ENCODE data around the gene R3HDM1.
"Not testable (repeated sequence)": the region's sequence is repeated elsewhere in the genome, so short reads cannot be mapped to it uniquely, and the experiment has no call there.

R3HDM1 gene

GRCh38 chr2:135689679-135690078 lies 158.4 kb downstream of the R3HDM1 start:
- Histone ChIP-seq H3K36me3 (ENCODE audit: low read depth) (peaks cover 12% of the 10 kb centered on the region), H3K27me3 (ENCODE audit: insufficient read depth, poor library complexity, severe bottlenecking) (no peaks in the 10 kb centered on the region), H3K27ac (ENCODE audit: poor library complexity, severe bottlenecking) (no peak overlapping the region), H3K4me3 (ENCODE audit: severe bottlenecking) (no peak overlapping the region), H3K4me1 (ENCODE audit: insufficient read depth, poor library complexity, severe bottlenecking) (peaks cover 5% of the 10 kb centered on the region), H3K9me3 (ENCODE audit: severe bottlenecking) (no peaks in the 10 kb centered on the region)
- ATAC-seq (ENCODE audit: low read depth) (no peak), DNase-seq (ENCODE audit: low spot score) (no peak)
- no peak for TF ChIP-seq CTCF (IDR thresholded peaks at IDR 0.05; ENCODE audit: poor library complexity, severe bottlenecking)

- Histone ChIP-seq H3K27ac (ENCODE audit: poor library complexity, severe bottlenecking) (no peak overlapping the region), H3K36me3 (ENCODE audit: low read depth) (peaks cover 16% of the 10 kb centered on the region), H3K4me1 (ENCODE audit: insufficient read depth, poor library complexity, severe bottlenecking) (no peaks in the 10 kb centered on the region), H3K27me3 (ENCODE audit: insufficient read depth, poor library complexity, severe bottlenecking) (no peaks in the 10 kb centered on the region), H3K9me3 (ENCODE audit: severe bottlenecking) (no peaks in the 10 kb centered on the region), H3K4me3 (ENCODE audit: severe bottlenecking) (no peak overlapping the region)
- no peak for ATAC-seq (ENCODE audit: low read depth)
- no peak for DNase-seq (ENCODE audit: low spot score)
- no peak for TF ChIP-seq CTCF (IDR thresholded peaks at IDR 0.05; ENCODE audit: poor library complexity, severe bottlenecking)
Measured at GRCh38 chr2:135694711-135695110, 163.4 kb downstream of the R3HDM1 start.

GRCh38 chr2:135698838-135699237 lies 167.6 kb downstream of the R3HDM1 start:
- Histone ChIP-seq H3K36me3 (ENCODE audit: low read depth) (peaks cover 16% of the 10 kb centered on the region), H3K4me1 (ENCODE audit: insufficient read depth, poor library complexity, severe bottlenecking) (no peaks in the 10 kb centered on the region), H3K9me3 (ENCODE audit: severe bottlenecking) (no peaks in the 10 kb centered on the region), H3K27me3 (ENCODE audit: insufficient read depth, poor library complexity, severe bottlenecking) (no peaks in the 10 kb centered on the region), H3K4me3 (ENCODE audit: severe bottlenecking) (no peak overlapping the region), H3K27ac (ENCODE audit: poor library complexity, severe bottlenecking) (no peak overlapping the region)
- no peak for ATAC-seq (ENCODE audit: low read depth)
- TF ChIP-seq CTCF (IDR thresholded peaks at IDR 0.05; ENCODE audit: poor library complexity, severe bottlenecking) = no peak
- DNase-seq (ENCODE audit: low spot score) = no peak

DNA sequence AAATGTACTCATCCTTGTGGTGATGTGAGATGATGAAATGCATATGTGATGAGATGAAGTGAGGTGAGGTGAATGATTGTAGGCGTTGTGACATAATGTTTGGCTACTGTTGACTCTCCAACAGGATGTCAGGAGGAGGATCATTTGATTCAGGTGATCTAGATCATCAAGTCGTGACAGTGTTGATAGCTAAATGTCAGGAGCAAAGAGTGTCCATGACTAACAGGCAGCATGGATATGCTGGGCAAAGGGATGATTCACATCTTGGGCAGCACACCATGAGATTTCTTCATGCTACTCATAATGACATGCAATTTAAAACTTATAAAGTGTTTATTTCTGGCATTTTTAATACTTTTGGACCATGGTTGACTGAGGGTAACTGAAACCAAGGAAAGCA lies 170.2 kb downstream of the R3HDM1 start:
- no peak for TF ChIP-seq CTCF (IDR thresholded peaks at IDR 0.05; ENCODE audit: poor library complexity, severe bottlenecking)
- peak; percentile 86 for ATAC-seq (ENCODE audit: low read depth)

DNA sequence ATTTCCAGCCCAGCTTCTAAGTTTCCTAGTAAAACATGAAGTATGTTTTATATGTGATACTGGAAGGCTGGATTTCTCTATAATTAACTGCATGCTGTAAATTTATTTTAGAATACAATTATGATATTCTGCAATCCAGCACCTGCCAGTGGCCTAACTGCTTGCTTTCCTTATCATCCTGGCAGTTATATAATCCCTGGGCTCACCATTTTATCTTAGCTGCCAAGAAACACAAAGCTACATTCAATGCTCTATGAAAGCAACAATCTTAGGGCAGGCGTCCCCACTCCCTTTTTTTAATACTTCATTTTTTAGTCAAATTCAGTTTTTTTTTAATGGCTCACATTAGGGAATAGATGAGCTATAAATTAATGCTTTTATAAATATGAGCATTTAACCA lies 172.0 kb downstream of the R3HDM1 start:
- Histone ChIP-seq H3K27ac (ENCODE audit: poor library complexity, severe bottlenecking) (no peak overlapping the region), H3K4me1 (ENCODE audit: insufficient read depth, poor library complexity, severe bottlenecking) (no peaks in the 10 kb centered on the region), H3K27me3 (ENCODE audit: insufficient read depth, poor library complexity, severe bottlenecking) (no peaks in the 10 kb centered on the region), H3K4me3 (ENCODE audit: severe bottlenecking) (no peak overlapping the region), H3K9me3 (ENCODE audit: severe bottlenecking) (no peaks in the 10 kb centered on the region), H3K36me3 (ENCODE audit: low read depth) (peaks cover 6% of the 10 kb centered on the region; the same call in 1 of the 2 replicates)
- ATAC-seq (ENCODE audit: low read depth) = no peak
- no peak for DNase-seq (ENCODE audit: low spot score)
- no peak for TF ChIP-seq CTCF (IDR thresholded peaks at IDR 0.05; ENCODE audit: poor library complexity, severe bottlenecking)

More for the DNA sequence above, 170.2 kb downstream of the R3HDM1 start:
- Histone ChIP-seq H3K9me3 (ENCODE audit: severe bottlenecking) (no peaks in the 10 kb centered on the region), H3K27ac (ENCODE audit: poor library complexity, severe bottlenecking) (no peak overlapping the region), H3K36me3 (ENCODE audit: low read depth) (peaks cover 8% of the 10 kb centered on the region), H3K4me1 (ENCODE audit: insufficient read depth, poor library complexity, severe bottlenecking) (no peaks in the 10 kb centered on the region), H3K27me3 (ENCODE audit: insufficient read depth, poor library complexity, severe bottlenecking) (no peaks in the 10 kb centered on the region), H3K4me3 (ENCODE audit: severe bottlenecking) (no peak overlapping the region)
- DNase-seq (ENCODE audit: low spot score) = no peak

DNA sequence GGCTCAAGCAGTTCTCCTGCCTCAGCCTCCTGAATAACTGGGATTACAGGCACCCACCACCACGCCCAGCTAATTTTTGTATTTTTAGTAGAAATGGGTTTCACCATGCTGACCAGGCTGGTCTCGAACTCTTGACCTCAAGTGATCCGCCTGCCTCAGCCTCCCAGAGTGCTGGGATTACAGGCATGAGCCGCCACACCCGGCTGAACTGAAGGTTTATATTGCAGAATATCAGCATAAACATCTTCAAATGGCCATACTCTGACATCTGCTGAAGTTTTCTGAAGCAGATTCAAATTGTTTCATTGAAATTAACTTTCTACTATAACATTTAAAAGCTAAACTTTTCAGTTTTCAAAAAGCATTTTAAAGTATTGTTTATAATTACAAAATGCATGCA lies 172.8 kb downstream of the R3HDM1 start:
- not testable (repeated sequence) for H3K9me3 ChIP-seq (ENCODE audit: severe bottlenecking); H3K27me3 ChIP-seq (ENCODE audit: insufficient read depth, poor library complexity, severe bottlenecking); ATAC-seq (ENCODE audit: low read depth); H3K36me3 ChIP-seq (ENCODE audit: low read depth); DNase-seq (ENCODE audit: low spot score); H3K27ac ChIP-seq (ENCODE audit: poor library complexity, severe bottlenecking); H3K4me1 ChIP-seq (ENCODE audit: insufficient read depth, poor library complexity, severe bottlenecking); H3K4me3 ChIP-seq (ENCODE audit: severe bottlenecking)

All from RWPE2 (cell line).